Liver (tissue), 9 donors: Measurements from ENCODE around the gene GFI1. TPM values are rescaled to one million over a fixed set of nuclear protein-coding genes. Genes with fewer than 3 reads are reported as not detected.
A peak's percentile ranks its signal among the peaks of the same experiment; 100 is the strongest.

Experiments
- DNase-seq: peaks from one replicate; pipeline ENCODE4 v3.0.0-alpha.2; 2017; ENCODE audit warnings: low spot score
- H3K27ac ChIP-seq, 2 donors: one replicate each; pipeline ENCODE4 v1.7.0; 2013; ENCODE audit warnings: inconsistent platforms in 2 of 2, low read length in 2 of 2, control low read depth in 1 of 2, low read depth in 1 of 2, mild to moderate bottlenecking in 1 of 2
- H3K27me3 ChIP-seq, 4 donors: one replicate each; pipeline versions ENCODE4 v1.6.1 to v1.7.0; 2013; ENCODE audit warnings: low read length in 3 of 4, inconsistent platforms in 1 of 4, mild to moderate bottlenecking in 1 of 4, moderate library complexity in 1 of 4; ENCODE audit not compliant: control insufficient read depth in 4 of 4, insufficient read depth in 4 of 4
- H3K36me3 ChIP-seq, 4 donors: one replicate each; pipeline versions ENCODE4 v1.6.1 to v1.7.0; 2013; ENCODE audit warnings: low read length in 3 of 4, mild to moderate bottlenecking in 3 of 4, low read depth in 1 of 4, moderate library complexity in 1 of 4; ENCODE audit not compliant: control insufficient read depth in 4 of 4, insufficient read depth in 3 of 4
- H3K4me1 ChIP-seq, 4 donors: one replicate each; pipeline versions ENCODE4 v1.6.1 to v1.7.0; 2013; ENCODE audit warnings: low read length in 3 of 4, mild to moderate bottlenecking in 3 of 4, moderate library complexity in 1 of 4; ENCODE audit not compliant: control insufficient read depth in 4 of 4, insufficient read depth in 4 of 4
- H3K4me3 ChIP-seq, 3 donors: one replicate each; pipeline versions ENCODE4 v1.6.1 to v1.7.0; 2013; ENCODE audit warnings: low read length in 3 of 3, control low read depth in 1 of 3, low read depth in 1 of 3, mild to moderate bottlenecking in 1 of 3
- H3K9ac ChIP-seq, 2 donors: one replicate each; pipeline ENCODE4 v1.7.0; 2013; ENCODE audit warnings: low read length in 2 of 2, mild to moderate bottlenecking in 2 of 2, moderate library complexity in 2 of 2, control low read depth in 1 of 2, low read depth in 1 of 2
- H3K9me3 ChIP-seq, 4 donors: one replicate each; pipeline versions ENCODE4 v1.6.1 to v1.7.0; 2013; ENCODE audit warnings: low read length in 3 of 4; ENCODE audit not compliant: control insufficient read depth in 4 of 4
- ATF3 ChIP-seq: IDR thresholded peaks from 2 replicates; pipeline ENCODE4 v1.6.1; 2016; ENCODE audit warnings: antibody characterized with exemption
- EGR1 ChIP-seq, 2 donors: IDR thresholded peaks; 2 replicates each; pipeline ENCODE4 v1.6.1; 2016 to 2018; ENCODE audit warnings: antibody characterized with exemption in 2 of 2, low read depth in 2 of 2
- HNF4G ChIP-seq: IDR thresholded peaks from 2 replicates; pipeline ENCODE4 v1.6.1; 2016; ENCODE audit warnings: antibody characterized with exemption
- JUND ChIP-seq, 2 donors: IDR thresholded peaks; 2 replicates each; pipeline ENCODE4 v1.6.1; 2016; ENCODE audit warnings: antibody characterized with exemption in 2 of 2
- MAX ChIP-seq: IDR thresholded peaks from 2 replicates; pipeline ENCODE4 v1.6.1; 2016; ENCODE audit warnings: antibody characterized with exemption
- RXRA ChIP-seq, 2 donors: IDR thresholded peaks; 2 replicates each; pipeline ENCODE4 v1.6.1; 2017 to 2018; ENCODE audit warnings: antibody characterized with exemption in 2 of 2, mild to moderate bottlenecking in 1 of 2
- YY1 ChIP-seq: IDR thresholded peaks from 2 replicates; pipeline ENCODE4 v1.6.1; 2016; ENCODE audit warnings: antibody characterized with exemption, mild to moderate bottlenecking
- WGBS: extraction: QIAGEN DNeasy Blood & Tissue Kit; methylation state at CpG from one replicate; pipeline ENCODE4 v1.1.7; 2013; 5-methylcytosine and 5-hydroxymethylcytosine counted together
- polyA plus RNA-seq, 2 donors: library from polyadenylated mRNA; stranded (reverse) in 1 of 2; unstranded in 1 of 2; fragments of 200-250 nt in 1 of 2; fragments of >200 nt in 1 of 2; fragmentation: Nextera tagmentation in 1 of 2; extraction: Ambion mirVana in 1 of 2; gene quantifications; one replicate each; pipeline versions ENCODE4 v1.2.1 to v1.2.3, GENCODE V29; 2013 to 2015
- total RNA-seq, 2 donors: library from RNA; depleted of rRNA; stranded (reverse); fragments of >200 nt; gene quantifications; one replicate each; pipeline ENCODE4 v1.2.3, GENCODE V29; 2014
- TF ChIP-seq, protein P1 (sequence below): fragments of 150-350 bp; IDR thresholded peaks from 2 replicates; pipeline ENCODE4 v1.5.1; 2017; ENCODE audit warnings: improper control_type of control experiment, low read depth, low read length; ENCODE audit not compliant: missing input control
- TF ChIP-seq, protein P2 (sequence below): IDR thresholded peaks from 2 replicates; pipeline ENCODE4 v1.6.1; 2016; ENCODE audit warnings: antibody characterized with exemption, mild to moderate bottlenecking
- donor health status: healthy.
- donor health status: healthy.
- donor health status: healthy.
- donor health status: healthy.
- donor health status: healthy.

GFI1 gene
- total and polyA plus RNA-seq, 4 donors = 0.22 to 3.9 (median 0.55) TPM

- Histone ChIP-seq H3K27me3 (peaks cover 0 to 14% (median 3%) of the 10 kb centered on the region in 4 donors), H3K9me3 (no peaks in the 10 kb centered on the region), H3K27ac (no peak overlapping the region), H3K4me1 (peaks cover 28 to 61% (median 53%) of the 10 kb centered on the region in 4 donors), H3K9ac (peak overlapping the region in 1 of 2 donors; percentile 21), H3K36me3 (no peaks in the 10 kb centered on the region), H3K4me3 (peak overlapping the region in 2 of 3 donors; percentile 63 to 71)
- TF ChIP-seq, protein P1, sequence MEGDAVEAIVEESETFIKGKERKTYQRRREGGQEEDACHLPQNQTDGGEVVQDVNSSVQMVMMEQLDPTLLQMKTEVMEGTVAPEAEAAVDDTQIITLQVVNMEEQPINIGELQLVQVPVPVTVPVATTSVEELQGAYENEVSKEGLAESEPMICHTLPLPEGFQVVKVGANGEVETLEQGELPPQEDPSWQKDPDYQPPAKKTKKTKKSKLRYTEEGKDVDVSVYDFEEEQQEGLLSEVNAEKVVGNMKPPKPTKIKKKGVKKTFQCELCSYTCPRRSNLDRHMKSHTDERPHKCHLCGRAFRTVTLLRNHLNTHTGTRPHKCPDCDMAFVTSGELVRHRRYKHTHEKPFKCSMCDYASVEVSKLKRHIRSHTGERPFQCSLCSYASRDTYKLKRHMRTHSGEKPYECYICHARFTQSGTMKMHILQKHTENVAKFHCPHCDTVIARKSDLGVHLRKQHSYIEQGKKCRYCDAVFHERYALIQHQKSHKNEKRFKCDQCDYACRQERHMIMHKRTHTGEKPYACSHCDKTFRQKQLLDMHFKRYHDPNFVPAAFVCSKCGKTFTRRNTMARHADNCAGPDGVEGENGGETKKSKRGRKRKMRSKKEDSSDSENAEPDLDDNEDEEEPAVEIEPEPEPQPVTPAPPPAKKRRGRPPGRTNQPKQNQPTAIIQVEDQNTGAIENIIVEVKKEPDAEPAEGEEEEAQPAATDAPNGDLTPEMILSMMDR = peak; percentile 14
- no peak for TF ChIP-seq JUND (IDR thresholded peaks at IDR 0.05)
- peak; percentile 38 for DNase-seq
- 2% methylated on average over 82 of the region's 82 CpGs for WGBS
Observed at GRCh38 chr1:92485381-92486250, 1.1 kb downstream of the GFI1 start.

- Histone ChIP-seq H3K36me3 (no peaks in the 10 kb centered on the region), H3K27ac (peak overlapping the region in 1 of 2 donors; percentile 31), H3K4me1 (peaks cover 28 to 62% (median 54%) of the 10 kb centered on the region in 4 donors), H3K4me3 (peak overlapping the region in 2 of 3 donors; percentile 63 to 71), H3K9me3 (no peaks in the 10 kb centered on the region), H3K9ac (peak overlapping the region in 1 of 2 donors; percentile 21), H3K27me3 (peaks cover 0 to 14% (median 3%) of the 10 kb centered on the region in 4 donors)
- no peak for DNase-seq
- 3% methylated on average over 65 of the region's 65 CpGs for WGBS
- TF ChIP-seq, protein P1 = no peak
- TF ChIP-seq, protein P2, sequence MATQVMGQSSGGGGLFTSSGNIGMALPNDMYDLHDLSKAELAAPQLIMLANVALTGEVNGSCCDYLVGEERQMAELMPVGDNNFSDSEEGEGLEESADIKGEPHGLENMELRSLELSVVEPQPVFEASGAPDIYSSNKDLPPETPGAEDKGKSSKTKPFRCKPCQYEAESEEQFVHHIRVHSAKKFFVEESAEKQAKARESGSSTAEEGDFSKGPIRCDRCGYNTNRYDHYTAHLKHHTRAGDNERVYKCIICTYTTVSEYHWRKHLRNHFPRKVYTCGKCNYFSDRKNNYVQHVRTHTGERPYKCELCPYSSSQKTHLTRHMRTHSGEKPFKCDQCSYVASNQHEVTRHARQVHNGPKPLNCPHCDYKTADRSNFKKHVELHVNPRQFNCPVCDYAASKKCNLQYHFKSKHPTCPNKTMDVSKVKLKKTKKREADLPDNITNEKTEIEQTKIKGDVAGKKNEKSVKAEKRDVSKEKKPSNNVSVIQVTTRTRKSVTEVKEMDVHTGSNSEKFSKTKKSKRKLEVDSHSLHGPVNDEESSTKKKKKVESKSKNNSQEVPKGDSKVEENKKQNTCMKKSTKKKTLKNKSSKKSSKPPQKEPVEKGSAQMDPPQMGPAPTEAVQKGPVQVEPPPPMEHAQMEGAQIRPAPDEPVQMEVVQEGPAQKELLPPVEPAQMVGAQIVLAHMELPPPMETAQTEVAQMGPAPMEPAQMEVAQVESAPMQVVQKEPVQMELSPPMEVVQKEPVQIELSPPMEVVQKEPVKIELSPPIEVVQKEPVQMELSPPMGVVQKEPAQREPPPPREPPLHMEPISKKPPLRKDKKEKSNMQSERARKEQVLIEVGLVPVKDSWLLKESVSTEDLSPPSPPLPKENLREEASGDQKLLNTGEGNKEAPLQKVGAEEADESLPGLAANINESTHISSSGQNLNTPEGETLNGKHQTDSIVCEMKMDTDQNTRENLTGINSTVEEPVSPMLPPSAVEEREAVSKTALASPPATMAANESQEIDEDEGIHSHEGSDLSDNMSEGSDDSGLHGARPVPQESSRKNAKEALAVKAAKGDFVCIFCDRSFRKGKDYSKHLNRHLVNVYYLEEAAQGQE = no peak
- TF ChIP-seq ATF3 (no peak), EGR1 (IDR thresholded peaks at IDR 0.05; ENCODE audit: low read depth in 2 of 2) (no peak), RXRA (IDR thresholded peaks at IDR 0.05) (no peak), YY1 (no peak), MAX (no peak), HNF4G (no peak), JUND (IDR thresholded peaks at IDR 0.05) (no peak)
Observed at GRCh38 chr1:92484472-92485380, 2.0 kb downstream of the GFI1 start.
